Fibroblast of villous mesenchyme (primary cell): ENCODE data around the gene FLNB. TPM values are rescaled to one million over a fixed set of nuclear protein-coding genes. Genes with fewer than 3 reads are reported as not detected.

Experiments used
- DNase-seq: peaks from one replicate; pipeline ENCODE4 v3.0.0-alpha.2; 2010; ENCODE audit warnings: low read depth
- H3K4me3 ChIP-seq: 2 replicates; pipeline ENCODE4 v1.5.1; 2011; ENCODE audit warnings: low read depth, mild to moderate bottlenecking, low read length
- total RNA-seq: library from RNA; depleted of rRNA; stranded (reverse); fragments of >200 nt; gene quantifications from 2 replicates; pipeline ENCODE4 v1.2.3, GENCODE V29; 2012
- TF ChIP-seq, protein P1 (sequence below): IDR thresholded peaks from 2 replicates; pipeline ENCODE4 v1.5.1; 2012; ENCODE audit warnings: low read depth, mild to moderate bottlenecking, low read length; ENCODE audit not compliant: insufficient read depth

FLNB gene
- total RNA-seq, 1 donor = 325 TPM

DNA sequence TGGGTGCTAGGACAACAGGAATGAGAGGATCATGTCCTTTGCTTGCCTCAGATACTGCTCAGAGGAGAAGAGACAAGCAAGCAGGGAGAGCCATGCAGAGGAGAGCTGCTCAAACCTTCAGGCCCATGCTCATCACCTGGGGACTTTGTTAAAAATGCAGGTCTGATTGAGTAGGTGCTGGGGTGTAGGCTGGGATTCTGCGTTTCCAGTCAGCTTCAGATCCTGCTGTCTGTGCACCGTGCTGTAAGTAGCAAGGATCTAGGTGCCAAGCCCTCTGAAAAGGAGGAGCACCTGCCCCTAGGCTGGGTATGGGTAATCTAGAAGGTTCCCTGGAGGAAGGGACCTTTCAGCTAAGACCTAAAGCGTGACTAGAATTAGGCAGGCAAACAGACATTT lies 7.3 kb downstream of the FLNB start:
- DNase-seq = no peak
- TF ChIP-seq, protein P1, sequence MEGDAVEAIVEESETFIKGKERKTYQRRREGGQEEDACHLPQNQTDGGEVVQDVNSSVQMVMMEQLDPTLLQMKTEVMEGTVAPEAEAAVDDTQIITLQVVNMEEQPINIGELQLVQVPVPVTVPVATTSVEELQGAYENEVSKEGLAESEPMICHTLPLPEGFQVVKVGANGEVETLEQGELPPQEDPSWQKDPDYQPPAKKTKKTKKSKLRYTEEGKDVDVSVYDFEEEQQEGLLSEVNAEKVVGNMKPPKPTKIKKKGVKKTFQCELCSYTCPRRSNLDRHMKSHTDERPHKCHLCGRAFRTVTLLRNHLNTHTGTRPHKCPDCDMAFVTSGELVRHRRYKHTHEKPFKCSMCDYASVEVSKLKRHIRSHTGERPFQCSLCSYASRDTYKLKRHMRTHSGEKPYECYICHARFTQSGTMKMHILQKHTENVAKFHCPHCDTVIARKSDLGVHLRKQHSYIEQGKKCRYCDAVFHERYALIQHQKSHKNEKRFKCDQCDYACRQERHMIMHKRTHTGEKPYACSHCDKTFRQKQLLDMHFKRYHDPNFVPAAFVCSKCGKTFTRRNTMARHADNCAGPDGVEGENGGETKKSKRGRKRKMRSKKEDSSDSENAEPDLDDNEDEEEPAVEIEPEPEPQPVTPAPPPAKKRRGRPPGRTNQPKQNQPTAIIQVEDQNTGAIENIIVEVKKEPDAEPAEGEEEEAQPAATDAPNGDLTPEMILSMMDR = no peak
- H3K4me3 ChIP-seq = no peak overlapping the region

DNA sequence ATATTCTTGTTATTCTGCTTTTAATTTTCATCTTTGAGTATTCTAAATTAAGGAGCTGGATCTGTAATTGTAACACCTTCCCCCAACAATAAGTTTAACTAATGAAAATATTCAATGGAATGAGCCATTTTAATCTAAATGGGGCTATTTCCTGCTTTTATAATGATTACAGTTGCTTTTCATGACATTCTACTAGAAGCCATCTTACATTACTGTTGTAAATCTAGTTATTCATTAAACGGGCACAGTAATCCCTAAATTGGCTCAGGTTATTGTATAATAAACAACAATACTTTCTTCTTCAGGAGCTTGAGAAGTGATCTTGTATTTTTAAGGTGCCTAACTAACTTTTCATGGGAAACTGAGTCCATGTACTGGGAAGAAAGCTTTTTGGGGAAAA lies 8.5 kb downstream of the FLNB start:
- H3K4me3 ChIP-seq = no peak overlapping the region
- no peak for DNase-seq
- TF ChIP-seq, protein P1 = no peak

DNA sequence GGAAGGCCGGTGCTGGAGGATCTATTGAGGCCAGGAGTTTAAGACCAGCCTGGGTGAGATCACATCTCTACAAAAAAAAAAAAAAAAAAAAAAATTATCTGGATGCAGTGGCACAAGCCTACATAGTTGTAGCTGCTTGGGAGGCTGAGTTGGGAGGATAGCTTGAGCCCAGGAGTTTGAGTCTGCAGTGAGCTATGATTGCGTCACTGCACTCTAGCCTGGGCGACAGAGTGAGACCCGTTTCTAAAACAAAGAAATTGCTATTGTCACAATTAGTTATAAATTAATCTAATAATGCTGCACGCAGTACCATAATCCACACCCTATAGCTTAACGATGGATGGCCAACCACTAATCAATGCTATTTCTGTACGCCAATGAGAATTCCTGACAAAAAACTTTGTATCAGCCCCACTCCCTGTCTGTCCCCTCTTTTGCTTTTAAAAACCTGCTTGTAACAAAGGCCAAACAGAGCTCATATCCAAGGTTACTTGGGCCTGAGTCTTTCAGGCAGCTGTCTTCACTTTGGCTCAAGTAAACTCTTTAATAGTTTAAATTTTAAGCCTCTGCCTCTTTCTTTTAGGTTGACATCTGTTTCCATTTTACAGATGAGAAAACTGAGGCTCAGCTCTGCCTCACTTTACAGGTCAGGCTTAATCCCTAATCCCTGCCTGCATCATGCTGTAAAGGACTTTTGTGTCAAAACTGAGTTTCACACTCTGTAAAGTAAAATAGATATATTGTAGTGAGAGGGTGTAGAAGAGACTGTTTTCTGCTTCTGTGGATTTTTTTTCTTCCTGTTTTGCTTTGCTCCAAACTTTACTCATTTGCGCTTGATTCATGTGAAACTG lies 10.9 kb downstream of the FLNB start:
- H3K4me3 ChIP-seq = no peak overlapping the region
- TF ChIP-seq, protein P1 = no peak
- DNase-seq = no peak

DNA sequence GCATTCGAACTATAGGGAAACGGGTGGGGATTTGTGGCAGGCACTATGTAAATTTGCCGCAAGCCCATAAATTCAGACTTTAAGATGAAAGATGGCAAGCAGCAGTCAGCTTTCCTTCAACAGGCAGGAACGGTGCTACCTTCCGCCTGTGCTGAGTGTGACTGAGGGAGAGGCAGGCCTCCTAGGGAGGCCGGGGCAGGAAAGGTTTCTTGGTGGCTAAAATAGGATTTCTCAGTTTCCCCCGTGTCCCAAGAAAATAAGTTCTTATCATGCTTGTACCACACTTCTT lies 12.5 kb downstream of the FLNB start:
- no peak for DNase-seq
- no peak overlapping the region for H3K4me3 ChIP-seq
- TF ChIP-seq, protein P1 = no peak

DNA sequence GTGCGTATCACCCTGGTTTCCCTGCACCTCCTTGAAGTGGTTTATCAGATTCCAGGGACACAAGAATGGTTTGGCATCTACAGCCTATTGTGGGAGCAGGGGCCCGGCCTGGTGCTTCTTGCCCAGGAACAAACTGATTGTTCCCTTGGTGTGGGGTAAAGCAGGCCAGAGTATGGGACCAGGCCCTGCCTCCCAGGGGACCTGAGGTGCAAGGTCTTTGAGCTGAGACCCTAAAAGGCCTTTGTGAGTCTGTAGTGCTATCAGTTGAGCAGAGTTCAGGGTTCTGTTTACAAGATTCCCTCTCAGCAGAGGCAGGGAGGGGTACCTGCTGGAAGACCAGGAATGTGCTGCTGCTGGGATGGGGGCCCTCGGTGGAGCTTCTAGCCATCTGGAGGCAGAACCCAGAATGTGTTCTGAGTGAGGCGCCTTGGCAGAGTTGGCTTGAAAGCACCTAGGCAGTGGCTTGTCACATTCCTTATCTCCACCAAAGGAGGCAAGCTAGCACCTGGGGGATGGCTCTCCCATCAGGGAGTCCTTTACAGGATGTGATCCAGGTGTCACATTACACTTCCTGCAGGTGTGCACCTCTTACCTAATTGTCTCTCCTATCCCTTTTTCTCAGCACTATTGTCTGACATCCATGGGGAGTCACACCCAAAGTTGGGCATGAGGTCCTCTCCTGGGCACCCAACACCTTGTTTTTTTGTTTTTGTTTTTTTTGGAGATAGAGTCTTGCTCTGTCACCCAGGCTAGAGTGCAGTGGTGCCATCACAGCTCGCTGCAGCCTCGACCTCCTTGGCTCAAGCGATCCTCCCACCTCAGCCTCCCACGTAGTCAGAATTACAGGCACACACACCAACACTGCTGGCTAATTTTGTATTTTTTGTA lies 13.1 kb downstream of the FLNB start:
- H3K4me3 ChIP-seq = no peak overlapping the region
- TF ChIP-seq, protein P1 = no peak
- no peak for DNase-seq

DNA sequence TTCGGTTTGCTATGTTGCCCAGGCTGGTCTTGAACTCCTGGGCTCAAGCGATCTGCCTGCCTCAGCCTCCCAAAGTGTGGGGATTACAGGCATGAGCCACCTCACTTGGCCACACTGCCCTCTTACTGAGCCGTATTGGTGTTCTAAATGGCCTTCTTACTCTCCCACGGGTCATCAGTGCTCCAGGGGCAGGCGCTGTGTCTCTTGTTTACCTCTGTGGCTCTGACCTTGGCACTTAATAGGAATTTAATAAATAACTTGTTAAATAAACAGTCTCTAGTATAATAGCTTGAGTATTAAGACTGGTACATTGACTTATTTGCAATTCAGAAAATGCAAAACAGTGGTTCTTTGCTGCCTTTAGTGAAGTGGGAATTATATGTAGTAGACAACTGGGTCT lies 13.7 kb downstream of the FLNB start:
- no peak for DNase-seq
- TF ChIP-seq, protein P1 = no peak
- H3K4me3 ChIP-seq = no peak overlapping the region
